GM13976 (cell line): ENCODE data around the gene SH3BP2.
"Not testable (repeated sequence)": the region's sequence is repeated elsewhere in the genome, so short reads cannot be mapped to it uniquely, and the experiment has no call there.

Source experiments
- DNase-seq: peaks from one replicate; pipeline ENCODE4 v3.0.0; 2012; ENCODE audit warnings: low spot score
- CTCF ChIP-seq: IDR thresholded peaks from 2 replicates; pipeline ENCODE4 v1.5.1; 2012; ENCODE audit warnings: borderline replicate concordance, mild to moderate bottlenecking; ENCODE audit not compliant: insufficient read depth; ENCODE audit errors: extremely low read depth, missing control alignments, control extremely low read depth
- in situ Hi-C: fragments of 300-500 bp; cut with MboI; formaldehyde crosslinking; loops from one replicate; pipeline ENCODE4 v1.12.0; 2022; ENCODE audit warnings: low sequenced_read_pairs, mixed read lengths, inconsistent platforms; ENCODE audit not compliant: unreplicated experiment

The SH3BP2 gene

GRCh38 chr4:2765832-2766526 lies 26.9 kb upstream of the SH3BP2 start:
- no peak for TF ChIP-seq CTCF
- DNase-seq, result peak; percentile 3
- in situ Hi-C loops, result loop anchor here (5.0 kb wide), 1 partner anchor 161 kb away; no protein-coding TSS in a partner anchor

- in situ Hi-C loops, result loop anchor here (5.0 kb wide), 1 partner anchor 160 kb away; no protein-coding TSS in a partner anchor
- TF ChIP-seq CTCF, result no peak
- DNase-seq, result peak; percentile 8
These were observed 25.7 kb upstream of the SH3BP2 start for GRCh38 chr4:2767046-2767704.

GRCh38 chr4:2767705-2768074 lies 25.2 kb upstream of the SH3BP2 start:
- no peak for TF ChIP-seq CTCF
- DNase-seq, result peak; percentile 14
- in situ Hi-C loops, result loop anchor here (5.0 kb wide), 1 partner anchor 160 kb away; no protein-coding TSS in a partner anchor

- peak; percentile 9 for DNase-seq
- in situ Hi-C loops, result loop anchor here (5.0 kb wide), 1 partner anchor 159 kb away; no protein-coding TSS in a partner anchor
- TF ChIP-seq CTCF, result no peak
These were observed 24.8 kb upstream of the SH3BP2 start for GRCh38 chr4:2768124-2768523.

- DNase-seq, result peak; percentile 3
- in situ Hi-C loops, result loop anchor here (5.0 kb wide), 1 partner anchor 158 kb away; no protein-coding TSS in a partner anchor
These were observed 24.0 kb upstream of the SH3BP2 start for GRCh38 chr4:2768921-2769336.

GRCh38 chr4:2771264-2771663 lies 21.6 kb upstream of the SH3BP2 start:
- no peak for DNase-seq
- no peak for TF ChIP-seq CTCF
- in situ Hi-C loops, result no loop called here

More at GRCh38 chr4:2768921-2769336, 24.0 kb upstream of the SH3BP2 start:
- no peak for TF ChIP-seq CTCF

GRCh38 chr4:2780643-2781042 lies 12.2 kb upstream of the SH3BP2 start:
- DNase-seq, in situ Hi-C loops: not testable (repeated sequence)
